ENCODE results near the gene ARAP1.
"Not testable (repeated sequence)": the region's sequence is repeated elsewhere in the genome, so short reads cannot be mapped to it uniquely, and the experiment has no call there.

- not testable (repeated sequence) for TF ChIP-seq POLR2AphosphoS5 (IDR thresholded peaks at IDR 0.05; ENCODE audit: low read depth, low read length); POLR2A (IDR thresholded peaks at IDR 0.05; ENCODE audit: low read depth, low read length); TAF1 (IDR thresholded peaks at IDR 0.05; ENCODE audit: borderline replicate concordance, low read depth, low read length)
Observed at GRCh38 chr11:72791228-72791627, 39.0 kb upstream of the ARAP1 start.

Measured in GM12892 (cell line).